ENCODE data around the gene NDUFAB1.

- no peak for TF ChIP-seq CTCF (IDR thresholded peaks at IDR 0.05)
- TF ChIP-seq POLR2A (IDR thresholded peaks at IDR 0.05): no peak
- TF ChIP-seq POLR2AphosphoS5 (IDR thresholded peaks at IDR 0.05): no peak
- TF ChIP-seq EP300 (IDR thresholded peaks at IDR 0.05): no peak
Measured at GRCh38 chr16:23564575-23565363, 31.3 kb downstream of the NDUFAB1 start.

All from sigmoid colon (tissue), 4 donors.